Muscle of leg (tissue), 11 donors: ENCODE data around the gene NCEH1. TPM values are rescaled to one million over a fixed set of nuclear protein-coding genes. Genes with fewer than 3 reads are reported as not detected.
"Not testable (repeated sequence)": the region's sequence is repeated elsewhere in the genome, so short reads cannot be mapped to it uniquely, and the experiment has no call there.

Experiments
- DNase-seq: peaks from one replicate; pipeline ENCODE4 v3.0.0; 2013
- H3K27ac ChIP-seq: one replicate; pipeline ENCODE4 v1.5.1; 2013; ENCODE audit warnings: mild to moderate bottlenecking, low read length, control low read depth
- H3K27me3 ChIP-seq: one replicate; pipeline ENCODE4 v1.6.1; 2013; ENCODE audit warnings: low read length; ENCODE audit not compliant: control insufficient read depth, insufficient read depth
- H3K36me3 ChIP-seq: one replicate; pipeline ENCODE4 v1.6.1; 2013; ENCODE audit warnings: low read length; ENCODE audit not compliant: control insufficient read depth, insufficient read depth
- H3K4me1 ChIP-seq: one replicate; pipeline ENCODE4 v1.6.1; 2013; ENCODE audit warnings: low read length; ENCODE audit not compliant: control insufficient read depth, insufficient read depth
- H3K4me3 ChIP-seq: one replicate; pipeline ENCODE4 v1.5.1; 2013; ENCODE audit warnings: low read length, control low read depth
- H3K9me3 ChIP-seq: replicated peaks from 2 replicates; pipeline ENCODE4 v1.6.1; 2013; ENCODE audit warnings: low read depth, low read length; ENCODE audit not compliant: control insufficient read depth
- WGBS: methylation state at CpG from one replicate; pipeline ENCODE4 v1.1.5; 2013; ENCODE audit warnings: missing lambda C conversion rate; ENCODE audit not compliant: insufficient coverage; 5-methylcytosine and 5-hydroxymethylcytosine counted together
- polyA plus RNA-seq, 8 donors: library from polyadenylated mRNA; unstranded; fragments of 120-200 nt; gene quantifications; one replicate each; pipeline versions ENCODE4 v1.2.1 to v1.2.3, GENCODE V29; 2013; ENCODE audit warnings: inconsistent platforms in 1 of 8, low replicate concordance in 1 of 8; ENCODE audit not compliant: insufficient read length in 8 of 8, insufficient read depth in 1 of 8
- total RNA-seq: library from RNA; stranded (reverse); fragments of 120-200 nt; gene quantifications from one replicate; pipeline ENCODE4 v1.2.4, GENCODE V29; 2013

The NCEH1 gene
- total and polyA plus RNA-seq, 9 donors: 1.3 to 2.6 (median 1.8) TPM

DNA sequence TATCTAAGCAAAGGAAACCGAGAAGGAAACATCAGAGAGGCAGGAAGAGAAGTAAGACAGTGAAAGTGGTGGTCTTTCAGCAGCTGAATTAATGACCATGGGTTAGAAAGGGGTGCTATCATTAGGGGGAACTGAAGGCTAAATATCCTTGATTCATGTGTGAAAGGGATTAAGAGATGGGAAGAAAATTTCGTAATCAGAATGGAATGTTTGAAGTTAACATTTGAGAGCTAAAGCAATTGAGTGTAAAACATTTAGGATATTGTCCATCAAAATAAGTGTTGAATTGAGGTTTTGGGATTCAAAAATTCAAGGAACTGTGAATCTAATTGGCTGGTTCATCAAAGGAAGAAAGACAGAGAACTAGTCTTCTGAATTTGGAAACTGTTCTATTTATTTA, 35.6 kb upstream of the NCEH1 start:
- Histone ChIP-seq H3K4me3 (no peak overlapping the region), H3K9me3 (no peaks in the 10 kb centered on the region), H3K4me1 (peaks cover 5% of the 10 kb centered on the region), H3K36me3 (no peaks in the 10 kb centered on the region), H3K27me3 (no peaks in the 10 kb centered on the region), H3K27ac (no peak overlapping the region)
- DNase-seq: no peak
- 64% methylated on average over 1 of the region's 2 CpGs for WGBS

GRCh38 chr3:172739462-172739861, 28.6 kb upstream of the NCEH1 start:
- Histone ChIP-seq H3K4me3 (no peak overlapping the region), H3K4me1 (no peaks in the 10 kb centered on the region), H3K27me3 (no peaks in the 10 kb centered on the region), H3K9me3 (no peaks in the 10 kb centered on the region), H3K36me3 (no peaks in the 10 kb centered on the region), H3K27ac (no peak overlapping the region)
- no peak for DNase-seq
- WGBS: 54% methylated on average over 1 of the region's 1 CpG

DNA sequence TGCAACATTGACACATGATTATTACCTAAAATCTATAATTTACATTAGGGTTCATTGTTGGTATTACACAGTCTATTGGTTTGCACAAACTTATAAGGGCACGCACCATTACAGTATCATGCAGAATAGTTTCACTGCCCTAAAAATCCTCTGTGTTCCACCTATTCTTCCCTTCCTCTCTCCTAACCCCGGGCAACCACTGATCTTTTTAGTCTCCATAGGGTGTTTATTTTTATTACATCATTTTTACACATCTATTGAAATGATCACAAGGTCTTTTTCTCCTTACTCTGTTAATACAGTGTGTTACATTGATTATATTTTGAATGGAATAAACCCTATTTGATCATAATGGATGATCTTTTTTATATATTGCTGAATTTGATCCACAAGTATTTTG, 24.1 kb upstream of the NCEH1 start:
- no peaks in the 10 kb centered on the region for H3K36me3 ChIP-seq
- WGBS: no CpG with 5 or more reads among the region's 2 CpGs
- no peak overlapping the region for H3K4me3 ChIP-seq

GRCh38 chr3:172726380-172726779, 15.5 kb upstream of the NCEH1 start:
- no CpG with 5 or more reads among the region's 1 CpG for WGBS
- DNase-seq: no peak
- Histone ChIP-seq H3K4me3 (no peak overlapping the region), H3K9me3 (no peaks in the 10 kb centered on the region), H3K4me1 (no peaks in the 10 kb centered on the region), H3K36me3 (no peaks in the 10 kb centered on the region), H3K27ac (no peak overlapping the region), H3K27me3 (no peaks in the 10 kb centered on the region)

More for the DNA sequence above, 24.1 kb upstream of the NCEH1 start:
- Histone ChIP-seq H3K9me3 (no peaks in the 10 kb centered on the region), H3K27me3 (no peaks in the 10 kb centered on the region), H3K27ac (no peak overlapping the region), H3K4me1 (no peaks in the 10 kb centered on the region)
- no peak for DNase-seq

DNA sequence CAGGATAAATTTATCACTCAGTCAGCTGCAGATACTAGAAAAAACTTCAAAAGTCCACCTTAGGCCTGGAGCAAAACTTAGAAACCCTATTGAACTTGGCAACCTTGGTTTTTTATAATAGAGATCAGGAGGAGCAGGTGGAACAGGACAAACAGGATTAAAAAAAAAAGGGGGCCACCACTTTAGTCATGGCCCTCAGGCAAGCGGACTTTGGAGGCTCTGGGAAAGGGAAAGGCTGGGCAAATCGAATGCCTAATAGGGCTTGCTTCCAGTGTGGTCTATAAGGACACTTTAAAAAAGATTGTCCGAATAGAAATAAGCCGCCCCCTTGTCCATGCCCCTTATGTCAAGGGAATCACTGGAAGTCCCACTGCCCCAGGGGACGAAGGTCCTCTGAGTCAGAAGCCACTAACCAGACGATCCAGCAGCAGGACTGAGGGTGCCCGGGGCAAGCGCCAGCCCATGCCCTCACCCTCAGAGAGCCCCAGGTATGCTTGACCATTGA, 11.7 kb upstream of the NCEH1 start:
- WGBS: 78% methylated on average over 4 of the region's 8 CpGs
- not testable (repeated sequence) for H3K9me3 ChIP-seq, H3K4me3 ChIP-seq, DNase-seq, H3K27me3 ChIP-seq, H3K4me1 ChIP-seq, H3K36me3 ChIP-seq, H3K27ac ChIP-seq

GRCh38 chr3:172717493-172718088, 6.7 kb upstream of the NCEH1 start:
- WGBS: no CpG with 5 or more reads among the region's 4 CpGs
- H3K9me3 ChIP-seq: peaks cover 2% of the 10 kb centered on the region
- DNase-seq: no peak
- no peak overlapping the region for H3K27ac ChIP-seq
- no peaks in the 10 kb centered on the region for H3K27me3 ChIP-seq
- no peaks in the 10 kb centered on the region for H3K36me3 ChIP-seq
- H3K4me3 ChIP-seq: no peak overlapping the region
- H3K4me1 ChIP-seq: no peaks in the 10 kb centered on the region

- no peaks in the 10 kb centered on the region for H3K27me3 ChIP-seq
- H3K9me3 ChIP-seq: peaks cover 2% of the 10 kb centered on the region
- H3K4me3 ChIP-seq: no peak overlapping the region
- WGBS: 74% methylated on average over 5 of the region's 5 CpGs
- peak; percentile 73 for DNase-seq
- no peaks in the 10 kb centered on the region for H3K36me3 ChIP-seq
- peaks cover under 1% of the 10 kb centered on the region for H3K4me1 ChIP-seq
- H3K27ac ChIP-seq: no peak overlapping the region
Measured at GRCh38 chr3:172716476-172716875, 5.6 kb upstream of the NCEH1 start.

- Histone ChIP-seq H3K4me1 (peaks cover 8% of the 10 kb centered on the region), H3K27me3 (no peaks in the 10 kb centered on the region), H3K36me3 (no peaks in the 10 kb centered on the region), H3K27ac (no peak overlapping the region), H3K4me3 (no peak overlapping the region), H3K9me3 (peaks cover 2% of the 10 kb centered on the region)
- DNase-seq: peak; percentile 49
- WGBS: 20% methylated on average over 1 of the region's 3 CpGs
Measured at GRCh38 chr3:172713316-172713715, 2.4 kb upstream of the NCEH1 start.

GRCh38 chr3:172711454-172711795, 558 bp upstream of the NCEH1 start:
- no peak for DNase-seq
- Histone ChIP-seq H3K9me3 (no peaks in the 10 kb centered on the region), H3K4me3 (peak overlapping the region; percentile 75), H3K27ac (peak overlapping the region; percentile 86), H3K27me3 (no peaks in the 10 kb centered on the region), H3K4me1 (peaks cover 8% of the 10 kb centered on the region), H3K36me3 (no peaks in the 10 kb centered on the region)
- WGBS: no CpG with 5 or more reads among the region's 2 CpGs

GRCh38 chr3:172709774-172710663, 848 bp downstream of the NCEH1 start:
- WGBS: 14% methylated on average over 8 of the region's 17 CpGs
- Histone ChIP-seq H3K4me1 (peaks cover 8% of the 10 kb centered on the region), H3K27ac (peak overlapping the region; percentile 89), H3K9me3 (no peaks in the 10 kb centered on the region), H3K4me3 (peak overlapping the region; percentile 75), H3K27me3 (no peaks in the 10 kb centered on the region), H3K36me3 (no peaks in the 10 kb centered on the region)
- DNase-seq: peak; percentile 48
